Activated CD4-positive, alpha-beta T cell treated with anti-CD3 and anti-CD28 coated beads, Interleukin-2, Interleukin-4, amounts not matched to agents 100 ng/mL and 50 ng/mL, durations not matched to agents 16 hours and 8 hours (primary cell): ENCODE data around the gene DNAJA2.

Experiments used
- DNase-seq: peaks from one replicate; pipeline ENCODE4 v3.0.0-alpha.2; 2020; ENCODE audit warnings: low spot score

The DNAJA2 gene

DNA sequence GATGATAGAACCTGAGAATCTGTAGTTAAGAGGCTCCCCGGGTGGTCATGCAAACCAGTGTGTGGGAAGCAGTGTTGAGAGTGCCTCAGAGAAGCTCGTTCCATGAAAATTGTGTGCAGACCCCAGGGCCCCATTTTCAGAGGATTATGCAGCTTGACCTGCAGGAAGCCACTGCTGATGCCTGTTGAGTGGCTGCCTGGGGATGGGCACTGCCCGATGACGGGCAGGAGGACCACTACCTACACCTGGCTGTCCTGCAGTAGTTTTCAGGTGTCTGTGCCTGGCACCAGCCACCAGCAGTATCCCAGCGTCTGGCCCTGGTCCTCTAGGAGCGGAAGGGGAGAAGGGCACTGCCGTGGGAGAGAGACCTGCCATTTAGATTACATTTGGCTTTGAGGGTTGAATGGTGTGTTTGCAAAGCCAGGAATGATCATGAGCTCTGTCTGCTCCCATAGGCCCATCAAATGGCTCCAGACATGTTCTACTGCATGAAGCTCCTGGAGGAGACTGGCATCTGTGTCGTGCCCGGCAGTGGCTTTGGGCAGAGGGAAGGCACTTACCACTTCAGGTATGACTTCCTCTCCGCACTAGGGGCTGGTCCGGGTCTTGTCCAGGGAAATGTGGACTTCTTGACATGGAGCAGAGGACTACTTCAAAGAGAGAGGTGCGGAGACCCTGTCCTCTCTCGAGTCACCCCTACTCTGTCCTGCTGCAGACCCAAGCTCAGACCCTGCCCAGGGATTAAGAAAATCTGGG is 46.8 kb downstream of the DNAJA2 start:
- no peak for DNase-seq

DNA sequence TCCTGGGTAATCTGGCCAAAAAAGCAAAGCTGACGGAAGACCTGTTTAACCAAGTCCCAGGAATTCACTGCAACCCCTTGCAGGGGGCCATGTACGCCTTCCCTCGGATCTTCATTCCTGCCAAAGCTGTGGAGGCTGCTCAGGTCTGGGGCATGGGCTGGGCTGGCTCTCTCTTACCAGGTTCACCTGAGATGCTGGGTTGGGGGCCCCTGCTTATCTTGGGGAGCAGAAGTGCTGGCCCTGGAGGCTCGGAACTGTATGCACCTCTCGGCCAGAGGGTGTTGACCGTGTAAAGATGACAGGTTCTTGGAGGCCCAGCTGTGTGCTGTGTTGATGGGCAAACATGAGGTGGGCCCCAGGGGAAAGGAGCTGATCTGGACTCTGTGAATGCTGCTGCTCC is 49.1 kb downstream of the DNAJA2 start:
- DNase-seq: no peak

DNA sequence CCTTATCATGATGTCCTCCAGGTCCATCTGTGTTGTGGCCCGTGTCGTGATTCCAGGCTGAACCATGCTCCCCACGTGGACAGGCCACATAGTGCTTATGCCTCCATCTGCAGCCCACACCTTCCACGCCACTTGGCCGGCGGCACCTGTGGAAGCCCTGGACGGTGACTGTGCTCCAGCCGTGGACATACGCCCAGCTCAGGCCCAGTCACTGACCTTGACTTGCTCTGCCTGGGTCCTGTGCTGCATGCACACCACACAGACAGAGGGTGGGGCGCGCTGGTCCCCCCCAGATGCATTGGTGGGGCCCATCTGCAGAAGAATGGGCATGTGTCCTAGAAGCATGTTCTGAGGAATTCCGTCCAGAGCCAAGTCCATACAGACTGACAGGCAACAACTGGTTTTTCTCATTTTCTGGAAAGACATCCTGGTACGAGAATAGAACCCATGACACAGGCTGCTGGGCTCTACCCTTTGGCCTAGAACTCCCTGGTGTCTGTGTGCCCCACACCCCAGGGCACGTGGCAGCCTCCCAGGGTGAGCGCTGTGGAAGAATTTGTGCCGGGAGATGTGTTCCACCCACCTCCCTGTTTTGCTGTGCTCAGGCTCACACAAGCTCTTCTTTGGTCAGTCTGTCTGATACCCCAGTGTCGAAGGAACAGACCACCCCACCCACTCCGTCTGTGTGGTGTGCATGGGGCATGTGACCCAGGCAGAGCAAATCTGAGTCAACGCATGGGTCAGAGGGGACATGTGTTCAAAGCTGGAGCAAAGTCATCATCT is 49.8 kb downstream of the DNAJA2 start:
- no peak for DNase-seq

DNA sequence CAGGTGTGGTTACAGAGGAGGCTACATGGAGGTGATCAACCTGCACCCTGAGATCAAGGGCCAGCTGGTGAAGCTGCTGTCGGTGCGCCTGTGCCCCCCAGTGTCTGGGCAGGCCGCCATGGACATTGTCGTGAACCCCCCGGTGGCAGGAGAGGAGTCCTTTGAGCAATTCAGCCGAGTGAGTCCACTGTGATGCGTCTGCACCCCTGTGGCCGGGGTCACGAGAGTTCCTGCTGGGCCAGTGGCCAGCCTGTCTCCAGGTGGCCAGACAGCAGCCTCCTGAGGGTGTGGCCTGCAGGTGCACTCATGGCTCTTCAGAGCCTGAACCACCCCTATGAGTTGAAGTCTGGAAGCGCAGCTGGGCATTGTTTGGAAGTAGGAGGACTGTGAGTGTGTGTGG is 51.2 kb downstream of the DNAJA2 start:
- DNase-seq: no peak

DNA sequence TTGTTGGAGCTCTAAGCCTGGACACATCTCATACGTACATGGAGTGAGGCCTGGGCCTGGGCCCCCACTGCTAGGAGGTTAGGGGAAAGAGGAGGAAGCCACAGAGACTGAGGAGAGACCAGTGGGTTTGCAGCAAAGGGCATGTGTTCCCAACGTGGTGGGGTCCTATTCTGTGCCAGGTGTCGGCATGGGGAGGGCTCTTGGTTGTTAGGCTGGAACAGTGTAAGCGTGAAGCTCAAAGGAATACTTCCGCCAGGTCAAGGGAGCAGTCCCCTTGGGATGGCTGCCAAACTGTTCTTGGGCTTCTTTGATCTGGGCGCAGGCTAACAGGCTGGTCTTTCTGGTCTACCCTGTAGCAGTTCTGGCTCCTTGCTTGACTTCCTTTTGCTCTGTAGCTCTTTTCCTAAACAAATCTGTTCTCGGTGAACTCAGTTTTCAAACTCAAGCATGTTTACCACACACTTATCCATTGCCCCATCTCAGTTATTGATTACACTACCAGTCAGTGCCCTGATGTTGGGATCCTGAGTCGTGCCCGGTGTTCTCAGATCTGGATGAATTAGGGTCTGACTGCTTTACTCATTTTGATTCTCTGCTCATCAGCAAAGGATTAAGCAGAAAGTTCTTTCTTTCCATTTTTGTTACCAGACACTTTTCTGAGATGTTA is 52.9 kb downstream of the DNAJA2 start:
- no peak for DNase-seq

DNA sequence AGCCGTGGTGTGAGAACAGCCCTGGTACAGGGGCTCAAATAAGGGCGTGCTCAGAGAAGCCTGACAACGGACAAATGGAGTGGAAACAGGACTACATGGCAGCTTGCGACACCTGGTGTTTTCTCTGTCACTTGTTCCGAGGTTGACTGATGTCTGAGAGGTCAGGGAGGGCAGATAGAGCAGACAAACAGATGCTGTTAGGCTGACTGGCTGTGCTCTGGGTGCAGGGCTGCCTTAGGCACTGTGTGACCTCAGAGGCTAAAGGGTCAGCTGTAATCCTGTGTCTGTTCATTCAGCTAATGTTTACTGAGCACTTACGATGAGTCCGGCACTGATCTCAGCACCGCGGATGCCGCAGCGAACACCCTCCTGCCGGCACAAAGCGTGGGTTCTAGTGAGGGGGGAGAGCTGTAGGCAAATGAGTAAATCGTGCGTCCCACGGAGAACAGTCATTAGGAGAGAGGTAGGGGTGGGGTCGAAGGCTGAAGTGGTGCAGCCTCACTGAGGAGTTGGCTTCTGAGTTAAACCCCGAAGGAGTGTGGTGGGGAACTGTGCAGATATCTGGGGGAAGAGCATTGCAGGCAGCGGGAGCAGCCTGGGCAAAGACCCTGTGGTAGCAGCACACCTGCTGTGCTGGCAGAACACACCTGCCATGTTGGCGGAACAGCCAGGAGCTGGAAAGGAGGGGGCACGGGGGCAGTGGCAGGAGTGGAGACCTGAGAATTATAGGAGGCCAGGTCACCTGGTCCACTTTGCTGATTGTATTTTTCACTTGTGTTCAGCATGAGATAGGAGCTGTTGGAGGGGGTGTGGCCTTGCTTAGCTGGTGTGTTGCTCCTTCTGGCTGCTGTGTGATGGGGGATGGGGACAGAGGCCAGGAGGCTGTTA is 54.3 kb downstream of the DNAJA2 start:
- no peak for DNase-seq

DNA sequence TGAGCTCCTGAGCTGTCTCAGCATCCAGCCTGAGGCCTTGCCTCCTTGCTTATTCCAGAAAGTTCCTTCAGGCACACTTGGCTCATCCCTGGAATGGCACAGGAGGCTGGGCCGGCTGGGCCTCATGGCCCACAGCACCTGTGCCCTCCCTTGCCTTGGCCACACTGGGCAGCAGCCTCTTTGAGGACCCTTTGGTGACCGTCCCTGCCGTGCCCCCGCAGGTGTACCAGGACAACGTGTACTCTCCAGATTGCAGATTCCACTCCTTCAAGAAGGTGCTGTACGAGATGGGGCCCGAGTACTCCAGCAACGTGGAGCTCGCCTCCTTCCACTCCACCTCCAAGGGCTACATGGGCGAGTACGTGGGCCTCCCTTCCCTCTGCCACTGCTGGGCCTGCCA is 55.1 kb downstream of the DNAJA2 start:
- DNase-seq: no peak

DNA sequence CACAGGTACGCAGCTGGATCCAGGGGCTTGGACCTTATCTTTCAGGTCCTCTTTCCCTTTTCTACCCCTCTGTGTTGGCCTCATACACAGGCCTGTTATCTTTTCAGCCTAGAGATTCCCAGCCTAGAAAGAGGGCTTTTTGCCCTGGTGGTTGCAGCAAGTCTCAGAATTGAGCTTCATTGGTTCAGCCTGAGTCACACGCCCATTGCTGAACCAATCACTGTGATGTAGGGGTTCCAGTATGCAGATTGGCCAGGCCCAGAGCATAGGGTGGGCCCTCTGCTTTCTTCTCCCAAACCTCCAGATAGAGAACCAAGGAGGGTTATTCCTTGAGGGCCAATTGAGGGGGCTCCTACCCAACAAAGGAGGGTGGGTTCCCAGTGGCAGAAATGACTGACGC is 56.5 kb downstream of the DNAJA2 start:
- DNase-seq: no peak

DNA sequence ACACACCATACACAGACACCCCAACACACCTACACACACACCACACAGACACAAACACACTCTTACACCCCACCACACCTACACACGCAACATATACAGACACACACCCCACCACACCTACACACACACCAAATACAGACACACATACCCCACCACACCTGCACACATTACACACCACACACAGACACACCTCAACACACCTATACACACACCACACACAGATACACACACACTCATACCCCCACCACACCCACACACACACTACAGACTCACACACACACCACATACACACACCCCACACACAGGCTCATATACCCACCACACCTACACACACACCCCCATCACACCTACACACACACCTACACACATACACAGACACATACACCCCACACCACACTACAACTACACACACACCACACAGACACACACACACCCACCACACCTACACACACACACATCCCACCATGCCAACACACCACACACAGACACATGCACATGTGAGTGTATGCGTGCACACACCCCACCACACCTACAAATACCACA is 57.9 kb downstream of the DNAJA2 start:
- no peak for DNase-seq

DNA sequence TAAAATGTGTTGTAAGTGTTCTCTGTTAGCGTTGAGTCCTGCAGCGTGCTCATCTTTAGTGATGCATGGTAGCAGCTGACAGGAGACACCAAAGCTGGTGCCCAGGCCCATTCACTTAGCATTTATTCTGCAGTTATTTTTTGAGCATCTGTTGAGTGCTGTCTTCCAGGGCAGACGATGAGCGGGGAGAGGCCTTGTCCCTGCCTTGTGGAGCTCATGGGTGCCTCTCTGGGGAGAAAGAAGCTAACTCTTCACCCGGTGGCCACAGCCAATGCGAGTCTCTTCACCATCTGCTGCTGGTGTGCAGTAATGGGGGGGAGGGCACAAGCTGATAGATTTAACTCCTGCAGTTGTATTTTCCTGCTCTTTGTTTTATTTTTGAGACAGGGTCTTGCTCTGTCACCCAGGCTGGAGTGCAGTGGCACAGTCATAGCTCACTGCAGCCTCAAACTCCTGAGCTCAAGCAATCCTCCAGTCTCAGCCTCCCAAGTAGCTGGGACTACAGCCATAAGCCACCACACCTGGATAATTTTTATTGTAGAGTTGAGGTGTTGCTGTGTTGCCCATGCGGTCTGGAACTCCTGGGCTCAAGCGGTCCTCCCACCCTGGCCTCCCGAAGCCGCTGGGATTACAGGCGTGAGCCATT is 58.8 kb downstream of the DNAJA2 start:
- DNase-seq: no peak

DNA sequence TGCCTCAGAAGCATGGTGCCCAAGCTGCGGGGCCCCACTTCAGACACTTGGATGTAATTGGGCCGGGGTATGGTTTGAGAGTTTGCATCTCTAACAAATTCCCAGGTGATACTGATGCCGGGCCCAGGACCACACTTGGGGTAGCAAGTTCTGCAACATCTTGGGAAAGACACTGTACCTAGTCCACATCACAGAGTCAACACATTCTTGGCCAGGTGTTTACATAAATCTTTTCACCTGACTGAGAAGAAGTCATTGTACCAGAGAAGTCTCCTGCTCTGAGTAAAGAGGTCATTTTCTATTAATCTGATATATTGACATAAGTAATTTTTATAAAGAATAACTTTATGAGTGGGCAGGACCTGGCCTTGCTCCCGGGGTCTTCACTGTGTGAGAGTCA is 61.8 kb downstream of the DNAJA2 start:
- DNase-seq: no peak

DNA sequence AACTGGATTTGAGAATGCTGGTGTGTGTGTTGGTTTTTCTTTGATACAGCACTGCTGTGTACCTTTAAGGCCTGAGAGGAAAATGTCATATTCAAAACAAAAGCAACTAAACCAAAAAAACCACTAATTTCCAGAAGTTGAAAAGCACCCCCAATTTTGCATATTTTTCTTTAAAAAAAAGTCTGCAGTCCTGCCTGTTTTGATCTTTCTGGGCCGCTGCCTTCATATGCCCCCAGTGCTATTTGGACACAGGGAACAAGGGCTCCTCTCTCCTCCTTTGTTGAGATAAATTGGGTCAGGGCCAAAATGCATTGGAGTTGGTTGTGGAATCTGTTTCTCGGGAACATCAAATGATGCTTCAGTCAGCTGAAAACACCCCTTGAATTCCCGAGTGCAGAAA is 62.4 kb downstream of the DNAJA2 start:
- DNase-seq: peak; percentile 23

DNA sequence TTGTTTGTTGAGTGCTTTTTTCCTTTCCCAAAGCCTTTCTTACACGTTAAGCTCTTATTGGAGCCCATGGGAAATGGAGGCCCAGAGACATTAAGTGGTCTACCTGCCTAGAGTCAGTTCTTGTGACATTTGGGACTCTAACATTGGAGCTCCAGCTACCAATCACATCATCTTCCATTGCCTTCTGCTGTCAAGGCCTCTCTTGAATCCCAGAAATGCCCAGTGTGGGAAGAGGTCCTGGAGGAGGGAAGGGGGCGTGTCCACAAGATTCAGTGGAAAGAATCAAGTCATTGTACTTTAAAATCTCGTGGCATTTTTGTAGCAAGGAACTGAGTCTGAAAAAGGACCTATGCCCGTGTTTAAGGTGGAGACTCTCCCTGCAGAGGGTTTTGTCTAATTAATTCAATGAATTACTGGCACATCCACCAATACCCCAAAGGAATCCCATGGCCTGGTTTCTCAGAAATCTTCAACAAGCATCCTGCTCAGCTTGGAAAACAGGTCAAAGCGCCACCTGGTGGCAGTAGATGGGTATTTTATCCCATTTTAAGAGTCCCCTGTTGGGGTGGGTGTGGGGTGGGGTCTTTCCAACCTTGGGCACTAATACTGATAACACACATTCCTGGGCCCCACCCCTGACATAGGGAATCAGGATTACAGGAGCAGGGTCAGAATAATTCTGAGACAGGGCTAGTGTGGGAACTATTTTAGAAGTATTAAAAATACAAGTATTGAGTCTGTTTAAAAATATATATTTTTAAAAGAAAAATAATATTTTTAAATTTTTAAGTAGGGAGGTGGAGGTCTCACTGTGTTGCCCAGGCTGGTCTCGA is 64.7 kb downstream of the DNAJA2 start:
- peak; percentile 62 for DNase-seq

DNA sequence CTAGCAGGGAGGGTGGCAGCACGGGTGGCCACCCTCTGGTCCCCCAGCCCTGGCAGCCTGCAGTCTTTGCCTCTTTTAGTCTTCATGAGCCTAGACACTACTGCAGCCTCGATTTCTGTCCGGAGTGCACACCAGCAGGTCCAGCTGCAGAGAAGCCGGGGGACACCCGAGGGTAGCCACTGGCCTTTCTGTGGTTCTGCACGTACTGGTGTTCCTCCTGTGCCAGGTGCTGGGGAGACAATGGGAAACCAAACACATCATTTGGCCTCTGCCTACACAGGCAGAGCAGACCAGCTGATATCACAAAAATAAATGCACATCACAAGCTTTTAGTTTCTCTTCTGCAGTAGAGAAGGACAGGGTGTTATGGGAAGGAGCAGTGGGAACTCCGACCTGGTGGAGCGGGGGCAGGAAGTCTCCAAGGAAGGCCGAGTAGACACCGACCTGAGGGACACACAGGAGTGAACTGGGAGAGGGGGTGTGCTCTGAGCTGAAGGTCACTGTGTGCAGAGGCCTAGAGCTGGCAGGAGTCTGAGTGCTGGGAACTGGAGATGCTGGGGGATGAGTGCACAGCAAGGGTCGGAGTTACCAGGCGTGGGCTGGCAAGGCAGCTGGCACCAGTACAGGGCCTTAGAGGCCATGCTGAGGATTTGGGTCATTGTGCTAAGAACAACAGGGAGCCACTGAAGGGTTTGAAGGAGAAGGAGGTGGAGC is 66.3 kb downstream of the DNAJA2 start:
- DNase-seq: no peak

DNA sequence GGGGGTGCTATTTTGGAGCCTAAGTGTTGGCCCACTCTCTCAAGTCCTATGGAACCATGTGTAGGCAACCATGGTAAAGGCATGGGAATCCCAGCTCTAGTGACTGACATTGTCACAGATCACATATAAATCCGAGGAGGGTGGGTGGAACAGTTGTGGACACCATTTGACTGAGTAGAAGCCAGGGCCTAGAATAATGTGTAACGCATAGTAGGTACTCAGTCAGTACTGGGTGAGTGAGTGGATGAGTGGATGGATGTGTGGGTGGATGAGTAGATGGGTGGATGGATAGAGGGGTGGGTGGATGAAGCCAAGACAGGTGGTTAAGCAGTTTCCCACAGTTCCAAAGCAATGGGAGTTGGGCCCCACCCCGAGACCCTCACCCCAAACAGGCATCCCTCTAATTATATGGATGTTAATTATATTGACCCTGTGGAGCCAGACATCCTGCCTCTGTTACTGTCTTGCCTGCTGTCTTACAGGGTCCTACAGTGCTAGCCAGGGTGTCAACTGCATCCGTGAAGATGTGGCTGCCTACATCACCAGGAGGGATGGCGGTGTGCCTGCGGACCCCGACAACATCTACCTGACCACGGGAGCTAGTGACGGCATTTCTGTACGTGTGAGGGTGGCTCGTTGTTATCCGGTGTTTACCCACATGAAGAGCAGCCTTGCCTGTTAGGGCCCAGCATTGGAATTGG is 67.0 kb downstream of the DNAJA2 start:
- DNase-seq: no peak
